CD4-positive, alpha-beta T cell treated with Interleukin-10 for 1 hour (primary cell): Measurements from ENCODE around the gene MUC22.
"Not testable (repeated sequence)": the region's sequence is repeated elsewhere in the genome, so short reads cannot be mapped to it uniquely, and the experiment has no call there.

Experiments
- DNase-seq: peaks from one replicate; pipeline ENCODE4 v3.0.0-alpha.2; 2020

MUC22 gene

DNA sequence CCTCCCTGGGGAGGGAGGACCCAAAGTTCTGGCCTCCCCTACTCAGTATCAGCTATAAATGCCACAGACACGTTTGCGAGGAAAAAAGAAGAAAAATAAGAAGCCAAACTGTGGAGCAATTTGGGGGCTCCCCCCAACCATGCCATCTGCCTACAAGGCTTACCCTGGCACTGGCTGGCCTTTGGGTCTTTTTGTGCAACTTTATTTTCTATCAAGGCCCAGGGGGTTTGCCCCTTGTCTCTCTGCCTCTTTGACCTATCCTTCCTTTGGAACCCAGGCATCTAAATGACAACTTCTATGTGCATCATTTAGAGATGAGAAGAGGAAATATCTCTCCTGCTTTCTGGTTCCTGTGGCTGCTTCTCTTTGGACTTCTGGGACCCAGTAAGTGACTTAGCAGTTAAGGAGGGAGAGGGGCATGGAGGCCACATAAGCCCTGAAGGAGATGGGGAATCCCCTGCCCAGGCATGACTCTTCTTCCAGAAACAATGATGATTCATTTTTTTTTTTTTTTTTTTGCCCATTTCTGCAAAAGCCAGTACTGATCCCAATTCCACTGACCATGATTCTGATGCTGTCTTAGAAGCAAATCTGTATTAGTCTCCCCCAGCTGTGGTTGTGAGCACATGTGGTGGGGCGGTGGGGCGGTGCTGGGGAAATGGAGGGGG lies at the start of gene MUC22:
TSS of gene MUC22 (plus strand) at position 82 of the 668 bp plus-strand sequence. CDS start at position 315, 233 bp downstream.
- DNase-seq = no peak

DNA sequence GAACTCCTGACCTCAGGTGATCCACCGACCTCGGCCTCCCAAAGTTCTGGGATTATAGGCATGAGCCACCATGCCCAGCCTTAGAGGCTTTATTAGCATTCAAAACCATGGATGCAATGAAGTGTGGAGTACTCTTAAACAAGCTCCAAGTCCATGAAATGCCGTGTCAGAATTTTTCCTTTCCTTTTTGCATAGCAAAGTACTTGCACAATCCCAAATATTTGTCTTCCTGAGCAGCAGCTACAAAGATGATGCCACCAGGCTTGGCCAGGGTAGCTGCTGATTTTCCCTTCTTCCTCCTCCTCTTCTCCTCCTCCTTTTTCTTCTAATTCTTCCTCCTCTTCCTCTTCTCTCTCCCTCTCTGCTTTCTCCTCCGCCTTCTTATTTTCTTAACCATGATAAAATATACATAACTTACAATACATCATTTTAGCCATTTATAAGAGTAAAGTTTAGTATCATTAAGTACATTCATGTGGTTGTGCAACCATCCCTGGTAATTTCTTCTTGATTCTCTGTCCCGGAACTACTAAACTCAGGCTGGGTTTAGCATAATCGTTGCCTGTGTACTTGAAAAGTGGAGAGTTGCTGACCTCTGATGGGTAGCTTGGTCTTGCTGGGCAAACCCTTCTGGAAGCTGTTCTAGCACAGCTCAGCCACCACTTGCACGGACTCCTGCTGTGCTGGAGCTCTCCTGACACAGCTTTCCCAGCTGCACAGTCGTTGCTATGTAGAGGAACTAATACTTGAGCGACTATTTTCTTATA lies 49.2 kb upstream of the MUC22 start:
- no peak for DNase-seq

DNA sequence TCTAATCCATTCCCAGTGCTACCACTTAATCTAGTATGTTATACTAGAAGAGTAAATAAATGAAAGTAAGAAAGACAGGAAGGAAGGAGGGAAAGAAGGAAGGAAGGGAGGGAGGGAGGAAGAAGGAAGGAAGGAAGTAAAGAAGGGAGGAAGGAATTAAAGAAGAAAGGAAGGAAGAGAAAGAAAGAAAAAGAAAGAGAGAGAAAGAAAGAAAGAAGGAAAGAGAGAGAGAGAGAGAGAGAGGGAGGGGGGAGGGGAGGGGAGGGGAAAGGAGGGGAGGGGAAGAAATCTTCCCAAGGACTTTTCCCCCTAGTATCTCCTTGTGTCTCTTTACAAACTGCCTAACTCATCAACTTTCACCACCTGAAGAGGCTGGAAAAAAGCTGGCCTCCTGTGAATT lies 47.6 kb upstream of the MUC22 start:
- no peak for DNase-seq

DNA sequence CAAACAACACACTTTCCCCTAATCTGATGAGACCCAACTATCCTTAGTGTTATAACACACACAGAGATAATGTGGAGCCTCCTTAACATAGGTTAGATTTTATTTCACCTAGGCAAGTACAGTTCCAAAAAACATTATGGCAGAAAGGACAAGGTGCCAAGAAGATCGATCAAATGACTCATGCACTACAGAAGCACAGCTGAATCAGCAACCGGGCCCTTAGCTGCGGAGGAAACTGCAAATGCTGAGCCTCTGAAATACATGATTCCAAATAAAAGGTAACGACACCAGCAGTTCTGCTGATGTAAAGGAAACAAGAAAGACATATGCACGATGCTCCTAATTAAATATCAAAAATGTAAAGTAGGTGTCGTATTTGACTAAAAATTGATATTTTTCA lies 46.6 kb upstream of the MUC22 start:
- DNase-seq = no peak

DNA sequence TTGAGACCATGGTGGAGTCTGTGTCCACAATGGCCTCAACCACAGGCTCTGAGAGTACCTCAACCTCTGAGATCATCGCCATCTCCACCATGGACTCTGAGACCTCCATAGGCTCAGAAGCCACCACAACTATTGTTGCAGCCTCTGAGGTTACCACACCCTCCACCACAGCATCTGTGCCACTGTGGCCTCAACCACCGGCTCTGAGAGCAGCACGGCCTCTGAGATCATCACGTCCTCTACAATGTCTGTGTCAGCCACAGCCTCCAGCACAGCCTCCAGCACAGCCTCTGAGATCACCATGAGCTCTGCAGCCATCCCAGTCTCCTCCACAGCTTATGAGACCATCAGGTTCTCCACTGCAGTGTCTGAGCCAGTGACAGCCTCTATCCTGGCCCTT lies 46.2 kb upstream of the MUC22 start:
- DNase-seq = no peak

DNA sequence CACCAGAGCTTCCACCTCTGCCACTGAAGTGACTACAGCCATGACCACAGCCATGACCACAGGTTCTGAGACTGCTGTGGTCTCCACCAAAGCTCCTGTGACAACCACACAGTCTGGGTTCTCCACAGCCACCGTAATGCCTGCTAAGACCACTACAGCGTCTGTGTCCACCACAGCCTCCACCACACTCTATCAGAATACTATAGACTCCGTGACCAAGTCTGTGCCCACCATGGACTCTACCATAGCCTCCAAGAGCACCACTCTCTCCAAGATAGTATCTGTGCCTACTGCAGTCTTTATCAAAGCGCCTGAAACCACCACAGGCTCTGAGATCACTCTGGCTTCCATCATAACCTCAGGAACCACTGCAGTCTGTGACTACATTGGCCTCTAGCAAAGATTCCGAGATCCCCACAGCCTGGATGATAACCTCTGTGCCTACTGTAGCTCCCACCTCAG lies 45.1 kb upstream of the MUC22 start:
- no peak for DNase-seq

DNA sequence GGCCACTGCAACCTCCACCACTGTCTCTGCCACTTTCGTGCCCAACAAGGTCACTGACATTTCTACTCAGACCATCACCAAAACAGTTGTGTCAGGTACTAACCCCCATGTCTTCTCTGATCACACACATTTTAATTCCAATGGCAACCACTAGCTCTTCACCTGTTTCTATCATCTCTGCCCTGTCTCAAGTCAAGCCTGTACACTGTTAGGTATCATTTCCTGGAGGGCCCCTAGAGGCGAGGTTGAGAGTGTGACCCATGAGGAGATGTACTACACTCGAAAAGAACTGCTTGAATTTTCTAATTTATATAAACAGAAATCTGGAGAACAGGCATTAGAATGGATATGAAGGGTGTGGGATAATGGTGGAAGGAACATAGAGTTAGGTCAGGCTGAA lies 44.1 kb upstream of the MUC22 start:
- DNase-seq = no peak

DNA sequence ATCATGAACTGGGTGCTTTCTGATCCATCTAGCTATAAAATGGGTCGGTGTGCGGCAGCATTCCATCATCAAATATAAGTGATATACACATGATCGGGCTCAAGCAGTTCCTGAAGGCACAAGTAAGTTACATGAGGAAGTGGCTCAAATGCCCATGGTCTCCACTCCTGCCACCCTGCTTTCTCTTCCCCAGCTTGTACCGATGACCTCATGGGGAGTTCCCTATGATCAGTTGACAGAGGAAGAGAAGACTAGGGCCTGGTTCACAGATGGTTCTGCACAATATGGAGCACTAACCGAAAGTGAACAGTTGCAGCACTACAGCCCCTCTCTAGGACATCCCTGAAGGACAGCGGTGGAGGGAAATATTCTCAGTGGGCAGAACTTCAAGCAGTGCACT lies 41.1 kb upstream of the MUC22 start:
- not testable (repeated sequence) for DNase-seq

DNA sequence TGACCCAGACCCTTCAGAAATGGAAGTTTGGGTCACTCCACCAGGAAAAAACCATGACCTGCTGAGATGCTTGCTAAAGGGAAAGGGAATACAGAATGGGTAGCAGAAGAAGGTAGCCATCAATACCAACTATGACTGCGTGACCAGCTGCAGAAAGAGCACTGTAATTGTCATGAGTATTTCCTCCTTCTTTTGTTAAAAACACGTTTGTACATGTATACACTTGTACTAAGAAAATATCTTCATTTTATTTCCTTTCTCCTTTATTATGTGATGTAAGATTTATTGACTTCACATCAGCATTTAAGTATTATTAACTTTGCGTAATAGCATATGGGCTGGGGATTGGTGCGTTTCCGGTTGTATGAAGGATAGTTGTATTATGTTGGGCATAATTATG lies 39.3 kb upstream of the MUC22 start:
- no peak for DNase-seq

DNA sequence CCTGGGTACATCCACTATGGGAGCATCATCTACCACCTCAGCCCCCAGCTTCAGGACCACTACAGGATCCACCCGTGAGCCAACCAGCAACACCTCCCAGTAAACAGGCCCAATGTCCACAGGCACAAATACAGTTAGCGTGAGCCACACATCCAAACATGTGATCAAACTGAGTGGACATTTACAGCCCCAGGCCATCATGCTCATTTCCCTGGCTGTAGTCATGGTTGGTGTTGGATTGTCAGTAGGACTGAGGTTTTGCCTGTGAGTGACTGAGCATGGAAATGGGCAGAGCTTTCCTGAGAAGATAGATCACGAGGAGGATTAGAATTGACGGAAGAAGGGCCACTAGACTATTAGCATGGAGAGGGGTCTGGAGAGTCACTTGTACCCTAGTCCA lies 37.5 kb upstream of the MUC22 start:
- DNase-seq = no peak

DNA sequence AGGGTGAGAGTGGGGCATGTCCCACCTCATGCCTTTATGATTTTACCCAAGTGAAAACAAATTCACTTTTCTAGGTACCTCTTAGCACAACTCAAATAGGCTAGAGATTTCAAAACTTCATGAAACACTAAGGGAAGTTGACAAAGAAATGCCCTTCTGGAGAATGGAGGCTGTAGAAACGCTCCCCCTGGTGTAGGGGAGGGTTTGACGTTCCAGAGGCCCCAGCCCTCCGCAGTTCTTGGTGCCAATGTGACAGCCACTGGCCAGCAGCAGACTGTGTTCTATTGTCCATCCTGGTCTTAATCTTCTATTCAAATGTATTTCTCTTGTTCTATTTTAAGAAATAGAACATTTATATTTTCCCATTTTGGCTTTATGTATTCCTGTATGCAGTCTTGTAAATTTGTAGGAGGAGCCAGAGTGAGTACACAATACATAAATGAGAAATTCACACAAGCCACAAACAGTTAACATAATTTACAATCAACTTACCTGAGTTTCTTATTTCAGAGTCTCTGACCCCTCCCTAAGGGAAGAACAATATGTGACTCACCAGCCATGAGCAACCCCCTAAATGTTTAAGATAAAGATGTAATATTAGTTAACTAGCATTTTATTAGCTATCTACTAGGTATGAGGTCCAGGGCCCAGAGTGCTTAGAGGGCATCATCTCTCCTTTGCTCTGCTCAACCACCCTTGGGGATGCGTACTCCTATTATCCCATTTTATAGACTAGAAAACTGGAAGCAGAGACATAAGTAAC lies 35.6 kb upstream of the MUC22 start:
- DNase-seq = no peak

DNA sequence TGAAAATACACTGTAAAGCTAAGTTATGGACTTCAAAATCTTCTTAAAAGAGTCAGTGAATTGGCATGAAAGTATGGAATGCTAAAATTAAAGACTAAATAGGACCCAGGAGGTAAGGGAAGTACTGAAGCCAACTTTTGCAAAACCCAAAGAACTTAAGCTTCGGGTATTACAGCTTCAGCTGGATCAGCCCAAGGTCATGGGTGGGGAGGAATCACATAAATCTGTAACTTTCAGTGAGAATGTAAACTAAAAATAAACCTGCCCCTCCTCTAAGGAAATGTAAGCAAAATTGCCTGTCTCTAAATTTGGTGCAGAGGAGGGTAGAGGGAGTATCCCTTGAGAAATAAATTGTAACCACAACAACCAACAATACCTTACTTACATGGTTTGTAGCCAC lies 31.1 kb upstream of the MUC22 start:
- no peak for DNase-seq

DNA sequence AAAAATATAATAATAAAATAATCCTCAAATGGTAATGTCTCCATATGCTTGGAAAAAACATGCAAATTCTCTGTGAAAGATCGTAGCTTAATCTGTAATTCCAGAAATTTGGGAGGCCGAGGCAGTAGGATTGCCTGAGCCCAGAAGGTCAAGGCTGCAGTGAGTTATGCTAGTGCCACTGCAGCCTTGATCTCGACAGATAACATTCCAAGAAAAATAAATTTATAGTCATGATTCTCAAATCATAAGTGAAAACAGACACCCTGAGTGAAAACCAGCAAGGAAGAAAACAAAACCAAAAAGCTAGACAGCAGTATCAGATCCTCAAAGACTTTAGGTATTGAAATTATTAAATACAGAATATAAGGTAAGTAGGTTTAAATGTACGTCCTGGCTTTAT lies 30.6 kb upstream of the MUC22 start:
- DNase-seq = no peak

DNA sequence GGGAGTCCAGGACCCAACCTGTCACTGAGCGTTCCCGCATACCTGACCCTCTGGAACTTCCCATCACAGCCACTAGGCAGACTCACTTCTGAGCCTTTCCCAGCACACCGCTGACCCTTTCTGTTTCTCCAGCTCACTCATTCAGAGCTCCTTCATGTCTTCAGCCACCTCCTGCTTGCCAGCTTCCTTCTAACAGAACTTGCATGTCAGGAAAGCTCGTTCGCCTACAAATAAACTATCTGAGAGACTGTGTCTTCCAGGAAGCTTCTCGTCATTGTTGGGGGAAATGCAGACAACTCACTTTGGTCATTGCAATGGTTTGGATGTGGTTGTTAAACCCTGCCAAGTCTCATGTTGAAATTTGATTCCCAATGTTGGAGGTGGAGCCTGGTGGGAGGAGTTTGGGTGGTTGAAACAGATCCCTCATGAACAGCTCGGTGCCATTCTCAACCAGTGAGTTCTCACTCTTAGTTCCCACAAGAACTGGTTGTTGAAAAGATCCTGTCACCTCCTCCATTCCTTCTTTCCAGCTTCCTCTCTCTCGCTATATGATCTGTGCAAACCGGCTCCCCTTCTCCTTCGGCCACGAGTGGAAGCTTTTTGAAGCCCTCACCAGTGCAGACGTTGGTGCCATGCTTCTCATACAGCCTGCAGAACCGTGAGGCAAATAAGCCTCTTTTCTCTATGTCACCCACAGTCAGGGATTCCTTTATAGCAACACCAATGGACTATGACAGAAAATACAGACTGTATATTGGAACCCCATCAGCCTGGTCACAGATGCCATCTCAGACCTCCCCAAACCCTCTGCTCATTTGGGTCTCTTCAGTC lies 28.1 kb upstream of the MUC22 start:
- no peak for DNase-seq

DNA sequence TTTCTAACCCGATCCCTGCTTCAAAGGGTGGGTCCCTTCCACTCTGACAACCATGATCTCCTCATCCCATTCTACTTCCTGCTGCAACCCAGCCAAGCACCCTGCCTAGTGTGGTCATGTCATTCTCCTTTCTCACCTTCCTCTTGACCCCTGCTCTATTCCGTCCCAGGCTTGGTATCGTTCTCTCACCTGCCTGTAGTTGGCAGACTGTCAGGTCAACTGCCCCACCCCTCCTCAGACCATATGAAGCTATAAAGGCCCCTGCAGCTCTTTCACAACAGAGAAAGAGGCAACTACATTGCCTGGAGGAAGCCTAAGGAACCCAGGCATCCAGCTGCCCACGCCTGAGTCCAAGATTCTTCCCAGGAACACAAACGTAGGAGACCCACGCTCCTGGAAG lies 26.8 kb upstream of the MUC22 start, which contains the start of gene MUC21:
TSS of gene MUC21 (plus strand) at position 280 of the 400 bp plus-strand sequence. CDS start 241 bp downstream, outside the sequence.
- no peak for DNase-seq

DNA sequence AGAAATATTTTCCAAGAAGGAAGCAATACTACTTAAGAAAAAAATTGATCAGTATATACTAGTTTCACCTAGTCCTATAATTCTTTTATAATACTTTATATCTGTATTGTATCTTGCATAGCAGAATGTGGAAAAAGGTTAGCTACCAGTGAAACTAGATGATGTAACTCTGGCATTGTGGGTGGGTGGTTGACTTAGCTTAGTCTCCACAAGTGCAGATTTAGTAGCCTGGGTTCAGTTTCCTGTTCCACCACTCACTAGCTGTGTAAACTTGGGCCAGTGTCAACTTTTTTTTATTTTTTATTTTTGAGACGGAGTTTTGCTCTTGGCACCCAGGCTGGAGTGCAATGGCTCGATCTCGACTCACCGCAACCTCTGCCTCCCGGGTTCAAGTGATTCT lies 24.8 kb upstream of the MUC22 start:
- no peak for DNase-seq

DNA sequence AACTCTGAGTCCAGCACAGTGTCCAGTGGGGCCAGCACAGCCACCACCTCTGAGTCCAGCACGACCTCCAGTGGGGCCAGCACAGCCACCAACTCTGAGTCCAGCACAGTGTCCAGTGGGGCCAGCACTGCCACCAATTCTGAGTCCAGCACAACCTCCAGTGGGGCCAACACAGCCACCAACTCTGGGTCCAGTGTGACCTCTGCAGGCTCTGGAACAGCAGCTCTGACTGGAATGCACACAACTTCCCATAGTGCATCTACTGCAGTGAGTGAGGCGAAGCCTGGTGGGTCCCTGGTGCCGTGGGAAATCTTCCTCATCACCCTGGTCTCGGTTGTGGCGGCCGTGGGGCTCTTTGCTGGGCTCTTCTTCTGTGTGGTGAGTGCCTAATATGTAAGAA lies 23.0 kb upstream of the MUC22 start:
- DNase-seq = no peak

DNA sequence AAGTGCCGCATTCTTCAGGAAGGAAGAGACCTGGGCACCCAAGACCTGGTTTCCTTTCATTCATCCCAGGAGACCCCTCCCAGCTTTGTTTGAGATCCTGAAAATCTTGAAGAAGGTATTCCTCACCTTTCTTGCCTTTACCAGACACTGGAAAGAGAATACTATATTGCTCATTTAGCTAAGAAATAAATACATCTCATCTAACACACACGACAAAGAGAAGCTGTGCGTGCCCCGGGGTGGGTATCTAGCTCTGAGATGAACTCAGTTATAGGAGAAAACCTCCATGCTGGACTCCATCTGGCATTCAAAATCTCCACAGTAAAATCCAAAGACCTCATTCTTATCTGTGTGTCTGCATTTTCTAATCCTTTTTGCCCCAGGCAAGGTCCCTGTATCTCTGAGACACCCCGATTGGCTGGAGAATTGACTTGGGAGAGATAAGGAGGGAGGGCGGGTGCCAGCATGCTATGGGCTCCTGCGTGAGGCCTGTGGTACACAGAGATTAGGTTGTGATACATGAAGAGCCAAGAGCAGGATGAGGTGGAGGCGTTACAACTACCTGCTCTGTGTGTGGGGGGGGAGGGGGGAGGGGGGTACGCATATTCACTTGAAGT lies 22.0 kb upstream of the MUC22 start:
- no peak for DNase-seq

DNA sequence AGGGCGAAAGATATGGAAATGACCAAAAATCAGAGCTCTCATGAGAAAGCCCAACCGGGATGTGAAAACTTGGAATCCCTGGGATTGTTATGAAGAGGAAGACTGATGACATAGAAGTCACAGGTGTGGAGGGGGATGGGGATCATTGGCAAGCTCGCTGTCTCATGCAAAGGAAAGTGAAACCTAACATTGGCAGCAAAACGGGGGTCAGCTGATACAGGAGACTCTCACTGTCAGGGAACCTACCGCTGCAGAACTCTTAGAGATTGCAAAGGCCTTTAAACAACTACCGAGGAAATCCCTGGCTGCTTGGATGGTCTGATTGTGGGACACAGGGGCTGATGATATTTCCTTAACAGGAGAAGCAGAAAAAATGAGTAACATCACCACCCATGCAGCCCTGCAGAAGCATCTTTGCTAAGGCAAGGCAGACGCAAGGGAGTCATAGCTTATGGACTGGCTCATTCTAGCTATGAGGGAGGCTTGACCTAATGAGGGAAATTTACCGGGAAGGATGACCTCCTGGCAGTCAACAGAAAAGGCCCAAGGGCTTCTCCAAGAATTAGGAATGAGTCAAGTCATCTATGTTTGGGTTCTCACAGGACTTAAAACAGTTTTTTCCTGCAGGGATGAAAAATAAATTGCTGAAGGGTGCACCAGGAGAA lies 19.7 kb upstream of the MUC22 start:
- DNase-seq = peak; percentile 15

DNA sequence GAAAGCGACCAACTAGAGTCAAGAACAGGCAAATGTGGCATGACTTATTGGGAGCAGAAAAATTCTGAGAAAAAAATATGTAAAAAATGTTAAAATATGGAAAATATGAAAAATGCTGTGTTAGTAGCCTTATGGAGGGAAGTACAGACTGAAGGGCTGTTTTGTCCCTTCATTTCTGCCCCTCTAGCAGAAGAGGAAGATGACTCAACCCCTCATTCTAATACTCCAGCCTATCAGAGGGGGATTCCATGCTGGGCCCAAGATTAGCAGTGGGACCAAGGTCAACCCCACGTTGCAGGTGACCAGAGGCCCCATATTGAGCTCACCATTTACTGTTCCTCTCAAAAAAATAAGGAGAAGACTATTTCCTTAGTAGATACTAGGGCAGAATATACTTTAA lies 18.4 kb upstream of the MUC22 start:
- no peak for DNase-seq

DNA sequence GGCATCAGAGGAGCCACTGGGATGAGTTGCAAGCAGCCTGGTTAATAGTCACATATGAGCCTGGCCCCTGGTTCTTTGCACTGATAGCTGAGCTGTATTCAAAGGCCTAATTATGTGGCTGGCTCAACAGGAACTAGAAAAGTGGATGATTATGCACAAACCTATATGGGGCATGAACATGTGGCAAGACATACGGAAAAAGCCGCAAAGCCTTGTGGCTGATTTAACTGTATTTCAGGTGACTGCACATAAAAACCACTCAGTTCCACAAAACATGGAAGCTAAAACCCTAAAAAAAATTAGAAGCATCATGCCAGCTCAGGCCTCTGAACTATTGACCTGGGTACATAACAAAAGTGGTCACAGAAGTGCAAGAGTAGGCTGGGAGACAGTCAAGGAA lies 13.0 kb upstream of the MUC22 start:
- no peak for DNase-seq

DNA sequence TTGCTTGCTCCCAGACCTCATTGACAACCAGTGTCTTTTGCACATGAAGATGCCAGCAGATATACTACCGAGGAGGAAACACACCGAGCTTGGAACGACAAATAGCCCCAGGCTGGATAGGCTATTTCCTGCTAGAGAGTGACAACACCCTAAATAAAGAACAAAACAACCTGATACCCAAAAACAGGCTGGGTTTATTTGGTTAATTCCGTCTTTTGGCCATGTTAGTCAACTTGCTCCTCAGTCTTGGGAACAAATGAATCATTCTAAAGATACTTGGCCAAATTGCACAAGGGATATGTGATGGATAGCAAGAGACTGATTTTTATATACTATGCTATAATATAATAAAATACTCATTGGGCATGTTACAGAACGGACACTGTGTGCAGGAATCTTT lies 11.5 kb upstream of the MUC22 start:
- DNase-seq = no peak
